Body of pancreas (tissue), 4 donors: ENCODE data around the gene SH3PXD2B.

Experiments used
- POLR2A ChIP-seq, 3 donors: fragments of 450-650 bp; IDR thresholded peaks; one replicate each; pipeline ENCODE4 v1.6.1; 2016; ENCODE audit warnings: antibody characterized with exemption in 3 of 3, mild to moderate bottlenecking in 2 of 3
- TF ChIP-seq, protein P1 (sequence below), 7 experiments: fragments of 450-650 bp in 4 of 7; fragments of 200-600 bp in 3 of 7; sonication (generic) in 3 of 7; IDR thresholded peaks; one replicate each; pipeline ENCODE4 v1.5.1; 2016 to 2019; ENCODE audit warnings: antibody characterized with exemption in 7 of 7

DNA sequence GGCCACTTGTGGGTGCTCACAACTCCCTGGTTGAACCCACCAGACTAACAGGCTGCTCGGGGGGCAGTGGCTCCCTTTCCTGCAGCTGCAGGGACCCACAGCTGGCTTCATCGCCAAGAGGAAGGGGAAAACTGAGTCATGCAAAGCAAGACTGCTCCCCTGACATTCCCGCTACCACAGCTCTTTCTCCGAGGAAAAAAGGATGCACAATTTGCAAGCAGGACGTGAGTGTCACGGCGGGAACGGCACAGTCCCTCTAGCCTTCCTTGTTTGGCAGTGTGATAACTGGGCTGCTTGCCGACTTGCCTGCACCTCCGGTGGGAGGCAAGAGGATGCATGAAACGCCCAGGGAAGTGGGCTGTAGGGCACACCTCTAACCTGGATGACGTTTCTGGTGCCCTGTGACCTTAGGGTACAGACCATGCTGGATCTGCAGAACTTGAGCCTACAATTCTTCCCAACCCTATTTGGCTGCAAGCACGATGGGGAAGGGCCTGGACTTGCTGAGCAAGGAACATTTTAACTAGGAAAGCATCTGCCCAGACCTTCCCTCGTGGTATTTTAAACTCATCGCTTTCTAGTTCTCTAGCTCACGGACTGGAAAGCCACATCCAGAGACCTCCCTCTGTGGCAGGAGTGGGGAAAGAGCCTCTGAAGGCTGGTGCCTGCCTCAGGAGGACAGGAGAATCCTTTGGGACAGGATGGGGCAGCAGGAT, 7.8 kb downstream of the SH3PXD2B start:
- TF ChIP-seq, protein P1, sequence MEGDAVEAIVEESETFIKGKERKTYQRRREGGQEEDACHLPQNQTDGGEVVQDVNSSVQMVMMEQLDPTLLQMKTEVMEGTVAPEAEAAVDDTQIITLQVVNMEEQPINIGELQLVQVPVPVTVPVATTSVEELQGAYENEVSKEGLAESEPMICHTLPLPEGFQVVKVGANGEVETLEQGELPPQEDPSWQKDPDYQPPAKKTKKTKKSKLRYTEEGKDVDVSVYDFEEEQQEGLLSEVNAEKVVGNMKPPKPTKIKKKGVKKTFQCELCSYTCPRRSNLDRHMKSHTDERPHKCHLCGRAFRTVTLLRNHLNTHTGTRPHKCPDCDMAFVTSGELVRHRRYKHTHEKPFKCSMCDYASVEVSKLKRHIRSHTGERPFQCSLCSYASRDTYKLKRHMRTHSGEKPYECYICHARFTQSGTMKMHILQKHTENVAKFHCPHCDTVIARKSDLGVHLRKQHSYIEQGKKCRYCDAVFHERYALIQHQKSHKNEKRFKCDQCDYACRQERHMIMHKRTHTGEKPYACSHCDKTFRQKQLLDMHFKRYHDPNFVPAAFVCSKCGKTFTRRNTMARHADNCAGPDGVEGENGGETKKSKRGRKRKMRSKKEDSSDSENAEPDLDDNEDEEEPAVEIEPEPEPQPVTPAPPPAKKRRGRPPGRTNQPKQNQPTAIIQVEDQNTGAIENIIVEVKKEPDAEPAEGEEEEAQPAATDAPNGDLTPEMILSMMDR (IDR thresholded peaks at IDR 0.05) = no peak
- no peak for TF ChIP-seq POLR2A (IDR thresholded peaks at IDR 0.05)
